HG03521 (cell line): ENCODE data around the gene LILRB2.
"Not testable (repeated sequence)": the region's sequence is repeated elsewhere in the genome, so short reads cannot be mapped to it uniquely, and the experiment has no call there.

Experiments
- ATAC-seq: cut with Tn5 transposase; IDR thresholded peaks from one replicate; pipeline ENCODE4 v1.9.1; 2021; ENCODE audit warnings: mild to moderate bottlenecking, moderate library complexity; ENCODE audit not compliant: unreplicated experiment

The LILRB2 gene

DNA sequence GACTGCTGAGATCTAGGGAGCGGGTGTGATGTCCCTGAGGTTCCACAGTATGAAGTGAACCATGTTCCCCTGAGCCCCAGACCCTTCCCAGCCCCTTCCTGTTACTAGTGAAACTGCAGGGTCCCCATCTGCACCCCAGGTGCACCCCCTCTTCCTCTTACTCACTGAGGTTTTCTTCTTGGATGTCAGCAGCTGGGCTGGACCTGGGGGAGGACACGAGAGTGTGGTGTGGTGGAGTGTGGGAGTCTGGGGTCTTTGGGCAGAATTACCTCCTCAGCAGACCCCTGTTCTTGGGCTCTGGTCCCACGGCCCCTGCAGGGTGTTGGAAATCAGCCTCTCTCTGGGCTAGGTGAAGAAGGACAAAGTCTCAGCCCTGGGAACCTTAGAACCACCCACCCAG lies 35.0 kb downstream of the LILRB2 start:
- no peak for ATAC-seq

DNA sequence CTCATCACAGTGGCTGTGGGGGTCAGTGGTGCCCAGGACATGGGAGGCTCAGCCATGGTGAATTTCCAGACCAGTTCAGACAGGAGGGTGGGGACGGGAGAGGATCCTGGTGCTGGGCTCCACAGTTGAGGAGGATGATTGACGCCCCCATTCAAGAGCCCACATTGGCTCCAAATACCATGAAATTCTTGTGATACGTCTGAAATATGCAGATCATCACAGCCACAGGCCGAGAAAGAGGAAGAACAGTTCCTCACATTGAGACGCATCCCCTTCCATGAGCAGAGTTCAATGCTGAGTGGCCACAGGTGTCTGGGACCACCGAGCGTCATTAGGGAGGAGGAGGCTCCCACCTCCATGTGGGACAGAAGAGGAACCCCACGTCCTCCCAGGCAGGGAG lies 37.1 kb downstream of the LILRB2 start:
- not testable (repeated sequence) for ATAC-seq

DNA sequence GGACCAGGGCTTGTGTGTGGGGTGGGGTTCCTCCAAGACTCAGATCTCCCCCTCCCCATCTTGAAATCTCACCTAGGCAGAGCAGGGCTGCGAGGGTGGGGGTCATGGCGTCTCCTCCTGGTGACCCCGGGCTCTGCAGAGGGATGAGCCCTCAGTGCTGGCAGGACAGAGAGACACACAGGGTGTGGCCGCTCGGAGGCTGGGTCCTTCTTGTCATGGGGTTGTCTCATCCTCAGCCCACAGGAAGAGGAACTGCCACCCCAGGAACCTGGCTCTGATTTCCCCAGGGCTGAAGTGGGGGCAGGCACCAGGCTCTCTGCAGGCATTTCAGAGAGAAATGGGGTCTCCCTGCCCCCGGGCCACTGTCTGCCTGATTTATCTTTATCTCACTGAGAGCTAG lies 38.3 kb downstream of the LILRB2 start, which contains the start of gene LILRA6:
TSS of gene LILRA6 (minus strand) at position 145 of the 400 bp plus-strand sequence.
- not testable (repeated sequence) for ATAC-seq

- ATAC-seq = not testable (repeated sequence)
These were observed 38.7 kb downstream of the LILRB2 start for GRCh38 chr19:54242234-54242633.

GRCh38 chr19:54240372-54241336 lies 40.3 kb downstream of the LILRB2 start:
- ATAC-seq = not testable (repeated sequence)

GRCh38 chr19:54239491-54240371 lies 41.2 kb downstream of the LILRB2 start:
- not testable (repeated sequence) for ATAC-seq

GRCh38 chr19:54233941-54234340 lies 47.0 kb downstream of the LILRB2 start:
- ATAC-seq = no peak

- ATAC-seq = peak; percentile 59
These were observed 49.6 kb downstream of the LILRB2 start for GRCh38 chr19:54231077-54231931.

DNA sequence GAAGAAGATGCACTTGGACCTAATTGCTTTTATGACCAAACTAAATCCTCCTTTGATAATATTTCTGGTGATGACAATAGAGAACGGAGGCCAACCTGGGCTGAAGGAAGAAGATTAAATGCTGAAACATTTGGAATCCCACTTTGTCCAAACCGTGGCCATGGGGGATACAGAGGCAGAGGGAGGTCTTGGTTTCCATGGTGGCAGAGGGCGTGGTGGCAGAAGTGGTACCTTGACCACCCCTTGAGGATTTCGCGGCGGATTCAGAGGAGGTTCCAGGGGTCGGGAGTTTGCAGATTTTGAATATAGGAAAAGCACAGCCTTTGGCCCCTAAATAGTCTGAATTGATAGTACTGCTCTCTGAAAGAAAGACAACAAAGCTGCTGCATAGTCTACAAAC lies 50.9 kb downstream of the LILRB2 start:
- no peak for ATAC-seq

GRCh38 chr19:54229146-54229545 lies 51.8 kb downstream of the LILRB2 start:
- no peak for ATAC-seq

DNA sequence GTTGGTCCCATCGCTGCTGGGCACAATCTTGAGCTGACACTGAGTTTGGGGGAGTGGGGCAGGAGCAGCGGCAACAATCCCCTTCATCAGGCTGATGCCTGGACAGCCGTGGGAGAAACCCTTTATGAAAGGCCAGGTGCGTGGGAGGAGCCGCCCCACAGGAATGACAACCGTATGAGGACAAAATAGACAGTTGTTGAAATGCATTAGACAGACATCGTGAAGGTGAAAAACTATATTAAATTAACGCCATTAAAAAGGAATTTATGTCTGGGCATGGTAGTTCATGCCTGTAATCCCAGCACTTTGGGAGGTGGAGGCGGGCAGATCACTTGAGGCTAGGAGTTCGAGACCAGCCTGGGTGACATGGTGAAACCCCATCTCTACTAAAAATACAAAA lies 56.3 kb downstream of the LILRB2 start:
- not testable (repeated sequence) for ATAC-seq

DNA sequence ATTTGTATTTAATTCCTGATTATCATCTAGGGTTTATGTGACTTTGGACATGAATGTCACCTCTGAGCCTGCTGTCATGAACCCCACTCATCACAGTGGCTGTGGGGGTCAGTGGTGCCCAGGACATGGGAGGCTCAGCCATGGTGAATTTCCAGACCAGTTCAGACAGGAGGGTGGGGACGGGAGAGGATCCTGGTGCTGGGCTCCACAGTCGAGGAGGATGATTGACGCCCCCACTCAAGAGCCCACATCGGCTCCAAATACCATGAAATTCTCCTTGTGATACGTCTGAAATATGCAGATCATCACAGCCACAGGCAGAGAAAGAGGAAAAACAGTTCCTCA lies 57.0 kb downstream of the LILRB2 start:
- not testable (repeated sequence) for ATAC-seq
